Smooth muscle cell (in vitro differentiated cells): Measurements from ENCODE around the gene P2RY13. TPM values are rescaled to one million over a fixed set of nuclear protein-coding genes. Genes with fewer than 3 reads are reported as not detected.
A peak's percentile ranks its signal among the peaks of the same experiment; 100 is the strongest.

Experiments used
- DNase-seq: peaks from one replicate; lab custom pipeline; 2025; ENCODE audit not compliant: unreplicated experiment; lab: John Stamatoyannopoulos, UW
- H2AFZ ChIP-seq: fragments of 200-600 bp; sonication (generic); 2 replicates; pipeline ENCODE4 v1.6.0; 2016; ENCODE audit warnings: antibody characterized with exemption, low read depth, mild to moderate bottlenecking
- H3F3A ChIP-seq: fragments of 200-600 bp; sonication (generic); 2 replicates; pipeline ENCODE4 v1.6.0; 2017; ENCODE audit warnings: antibody characterized with exemption, low read depth
- H3K27ac ChIP-seq: fragments of 200-600 bp; sonication (generic); 2 replicates; pipeline ENCODE4 v1.5.1; 2016; ENCODE audit warnings: low read depth, mild to moderate bottlenecking
- H3K27me3 ChIP-seq: fragments of 200-600 bp; sonication (generic); 2 replicates; pipeline ENCODE4 v1.6.1; 2016; ENCODE audit warnings: low read depth, mild to moderate bottlenecking
- H3K36me3 ChIP-seq: fragments of 200-600 bp; sonication (generic); 2 replicates; pipeline ENCODE4 v1.5.1; 2016; ENCODE audit warnings: low read depth
- H3K4me1 ChIP-seq: fragments of 200-600 bp; sonication (generic); 2 replicates; pipeline ENCODE4 v1.5.1; 2016; ENCODE audit warnings: low read depth
- H3K4me2 ChIP-seq: fragments of 200-600 bp; sonication (generic); 2 replicates; pipeline ENCODE4 v1.6.0; 2016; ENCODE audit warnings: mild to moderate bottlenecking
- H3K4me3 ChIP-seq: fragments of 200-600 bp; sonication (generic); 2 replicates; pipeline ENCODE4 v1.5.1; 2016; ENCODE audit warnings: mild to moderate bottlenecking
- H3K79me2 ChIP-seq: fragments of 200-600 bp; sonication (generic); 2 replicates; pipeline ENCODE4 v1.6.0; 2016; ENCODE audit warnings: low read depth, mild to moderate bottlenecking
- H3K9ac ChIP-seq: fragments of 200-600 bp; sonication (generic); 2 replicates; pipeline ENCODE4 v1.6.0; 2016; ENCODE audit warnings: low read depth
- H3K9me3 ChIP-seq: fragments of 200-600 bp; sonication (generic); replicated peaks from 2 replicates; pipeline ENCODE4 v1.5.1; 2016; ENCODE audit warnings: low read depth
- H4K20me1 ChIP-seq: fragments of 200-600 bp; sonication (generic); 2 replicates; pipeline ENCODE4 v1.6.0; 2016; ENCODE audit warnings: low read depth
- CTCF ChIP-seq: fragments of 200-600 bp; sonication (generic); IDR thresholded peaks from 2 replicates; pipeline ENCODE4 v1.5.1; 2017; ENCODE audit warnings: borderline replicate concordance, mild to moderate bottlenecking, antibody characterized with exemption; ENCODE audit not compliant: insufficient read depth, poor library complexity, severe bottlenecking
- WGBS: methylation state at CpG from one replicate; pipeline ENCODE4 v1.1.7; 2016; ENCODE audit warnings: low lambda C conversion rate; 5-methylcytosine and 5-hydroxymethylcytosine counted together
- polyA plus RNA-seq: library from polyadenylated mRNA; unstranded; fragments of >200 nt; fragmentation: Nextera tagmentation; extraction: Ambion mirVana; gene quantifications from 2 replicates; pipeline ENCODE4 v1.2.1, GENCODE V29; 2016
- total RNA-seq: library from RNA; depleted of rRNA; stranded (reverse); fragments of >200 nt; gene quantifications from 2 replicates; pipeline ENCODE4 v1.2.3, GENCODE V29; 2014

P2RY13 gene
- total and polyA plus RNA-seq, 2 experiments from 2014 or later = not detected

- Histone ChIP-seq H3K79me2 (no peaks in the 10 kb centered on the region), H3K9ac (no peak overlapping the region), H3K4me3 (no peak overlapping the region), H4K20me1 (peaks cover 8% of the 10 kb centered on the region), H3K9me3 (no peaks in the 10 kb centered on the region), H3F3A (no peaks in the 10 kb centered on the region), H3K4me2 (no peak overlapping the region), H2AFZ (no peak overlapping the region), H3K27ac (peak overlapping the region; percentile 79), H3K27me3 (no peaks in the 10 kb centered on the region), H3K36me3 (no peaks in the 10 kb centered on the region), H3K4me1 (peaks cover 11% of the 10 kb centered on the region)
- no peak for TF ChIP-seq CTCF
- no peak for DNase-seq
- WGBS = 84% methylated on average over 2 of the region's 2 CpGs
These were observed 25.6 kb downstream of the P2RY13 start for GRCh38 chr3:151303751-151304150.

GRCh38 chr3:151301787-151302186 is 27.6 kb downstream of the P2RY13 start:
- no peak for DNase-seq
- no peak overlapping the region for H2AFZ ChIP-seq
- peaks cover 8% of the 10 kb centered on the region for H4K20me1 ChIP-seq
- no peaks in the 10 kb centered on the region for H3K36me3 ChIP-seq
- H3K27ac ChIP-seq = no peak overlapping the region
- H3F3A ChIP-seq = no peaks in the 10 kb centered on the region
- no peaks in the 10 kb centered on the region for H3K79me2 ChIP-seq
- no peak overlapping the region for H3K4me3 ChIP-seq
- no peaks in the 10 kb centered on the region for H3K9me3 ChIP-seq
- no peak for TF ChIP-seq CTCF
- no peak overlapping the region for H3K4me2 ChIP-seq
- no peak overlapping the region for H3K9ac ChIP-seq
- H3K27me3 ChIP-seq = no peaks in the 10 kb centered on the region
- 76% methylated on average over 3 of the region's 3 CpGs for WGBS
- H3K4me1 ChIP-seq = peaks cover 11% of the 10 kb centered on the region

- Histone ChIP-seq H3K27me3 (no peaks in the 10 kb centered on the region), H3K9me3 (no peaks in the 10 kb centered on the region), H3K4me1 (peaks cover 9% of the 10 kb centered on the region), H3K9ac (no peak overlapping the region), H2AFZ (no peak overlapping the region), H3K4me2 (no peak overlapping the region), H3K36me3 (no peaks in the 10 kb centered on the region), H3K27ac (no peak overlapping the region), H3F3A (no peaks in the 10 kb centered on the region), H4K20me1 (peaks cover 8% of the 10 kb centered on the region), H3K4me3 (no peak overlapping the region), H3K79me2 (no peaks in the 10 kb centered on the region)
- 88% methylated on average over 1 of the region's 1 CpG for WGBS
- no peak for DNase-seq
- no peak for TF ChIP-seq CTCF
These were observed 28.8 kb downstream of the P2RY13 start for GRCh38 chr3:151300539-151300938.

GRCh38 chr3:151299006-151299405 is 30.3 kb downstream of the P2RY13 start:
- Histone ChIP-seq H3K36me3 (no peaks in the 10 kb centered on the region), H3K4me1 (no peaks in the 10 kb centered on the region), H4K20me1 (peaks cover 8% of the 10 kb centered on the region), H3K27ac (no peak overlapping the region), H3K4me3 (no peak overlapping the region), H2AFZ (no peak overlapping the region), H3K4me2 (no peak overlapping the region), H3K9ac (no peak overlapping the region), H3K27me3 (no peaks in the 10 kb centered on the region), H3K79me2 (no peaks in the 10 kb centered on the region), H3F3A (no peaks in the 10 kb centered on the region), H3K9me3 (no peaks in the 10 kb centered on the region)
- TF ChIP-seq CTCF = no peak
- 91% methylated on average over 2 of the region's 2 CpGs for WGBS
- DNase-seq = no peak
